Ascending aorta (tissue), 2 donors: Measurements from ENCODE around the gene LCOR. TPM values are rescaled to one million over a fixed set of nuclear protein-coding genes. Genes with fewer than 3 reads are reported as not detected.

ENCODE experiments used
- DNase-seq, 2 donors: peaks; one replicate each; pipeline ENCODE4 v3.0.0-alpha.2; 2019; ENCODE audit warnings: low spot score in 2 of 2
- H3K27ac ChIP-seq, 2 donors: fragments of 200-600 bp; sonication (generic); one replicate each; pipeline ENCODE4 v1.5.1; 2016 to 2017; ENCODE audit warnings: mild to moderate bottlenecking in 1 of 2
- H3K27me3 ChIP-seq: fragments of 200-600 bp; sonication (generic); one replicate; pipeline ENCODE4 v1.5.1; 2017
- H3K36me3 ChIP-seq, 2 donors: fragments of 200-600 bp; sonication (generic); one replicate each; pipeline ENCODE4 v1.5.1; 2016
- H3K4me1 ChIP-seq, 2 donors: fragments of 200-600 bp; sonication (generic); one replicate each; pipeline ENCODE4 v1.5.1; 2016 to 2017; ENCODE audit warnings: mild to moderate bottlenecking in 1 of 2
- H3K4me3 ChIP-seq, 2 donors: fragments of 200-600 bp; sonication (generic); one replicate each; pipeline ENCODE4 v1.5.1; 2016 to 2017; ENCODE audit warnings: mild to moderate bottlenecking in 1 of 2
- H3K9me3 ChIP-seq, 2 donors: fragments of 200-600 bp; sonication (generic); one replicate each; pipeline ENCODE4 v1.5.1; 2016
- intact Hi-C: fragments of 100-400 bp; cut with DNase I; formaldehyde crosslinking; loops from one replicate; pipeline ENCODE4 v1.15.1; 2023
- total RNA-seq: library from RNA; depleted of rRNA; stranded (reverse); fragments of >200 nt; gene quantifications from one replicate; pipeline ENCODE4 v1.1.0, GENCODE V29; 2016
- TF ChIP-seq, protein P1 (sequence below), 3 experiments: fragments of 200-600 bp in 2 of 3; fragments of 450-650 bp in 1 of 3; sonication (generic) in 2 of 3; IDR thresholded peaks; one replicate each; pipeline ENCODE4 v1.5.1; 2016 to 2019; ENCODE audit warnings: antibody characterized with exemption in 3 of 3, mild to moderate bottlenecking in 1 of 3, moderate library complexity in 1 of 3

The LCOR gene
- total RNA-seq, 1 donor from 2014 or later: 7.5 TPM

DNA sequence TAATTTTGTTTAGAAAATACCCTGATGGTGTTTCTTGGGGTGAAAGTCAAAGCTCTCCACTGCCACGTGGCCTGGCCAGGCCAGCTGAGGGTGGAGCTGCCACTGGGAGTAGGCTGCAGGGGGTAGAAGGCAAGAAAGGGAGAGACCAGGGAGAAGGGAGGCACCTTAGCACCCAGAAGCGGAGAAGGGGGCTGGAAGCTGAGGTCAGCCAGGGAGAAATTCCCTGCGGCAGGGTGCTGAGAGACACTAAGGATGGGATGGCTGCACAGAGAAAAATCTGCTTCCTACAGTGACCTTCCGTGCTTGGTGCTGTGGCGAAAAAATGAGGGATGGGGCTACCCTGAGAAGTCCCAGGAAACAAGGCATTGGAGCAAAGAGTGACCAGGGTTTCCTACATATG, 210.0 kb downstream of the LCOR start:
- Histone ChIP-seq H3K27me3 (no peaks in the 10 kb centered on the region), H3K4me1 (no peaks in the 10 kb centered on the region), H3K36me3 (no peaks in the 10 kb centered on the region), H3K9me3 (no peaks in the 10 kb centered on the region), H3K4me3 (no peak overlapping the region), H3K27ac (no peak overlapping the region)
- intact Hi-C loops: no loop called here
- TF ChIP-seq, protein P1, sequence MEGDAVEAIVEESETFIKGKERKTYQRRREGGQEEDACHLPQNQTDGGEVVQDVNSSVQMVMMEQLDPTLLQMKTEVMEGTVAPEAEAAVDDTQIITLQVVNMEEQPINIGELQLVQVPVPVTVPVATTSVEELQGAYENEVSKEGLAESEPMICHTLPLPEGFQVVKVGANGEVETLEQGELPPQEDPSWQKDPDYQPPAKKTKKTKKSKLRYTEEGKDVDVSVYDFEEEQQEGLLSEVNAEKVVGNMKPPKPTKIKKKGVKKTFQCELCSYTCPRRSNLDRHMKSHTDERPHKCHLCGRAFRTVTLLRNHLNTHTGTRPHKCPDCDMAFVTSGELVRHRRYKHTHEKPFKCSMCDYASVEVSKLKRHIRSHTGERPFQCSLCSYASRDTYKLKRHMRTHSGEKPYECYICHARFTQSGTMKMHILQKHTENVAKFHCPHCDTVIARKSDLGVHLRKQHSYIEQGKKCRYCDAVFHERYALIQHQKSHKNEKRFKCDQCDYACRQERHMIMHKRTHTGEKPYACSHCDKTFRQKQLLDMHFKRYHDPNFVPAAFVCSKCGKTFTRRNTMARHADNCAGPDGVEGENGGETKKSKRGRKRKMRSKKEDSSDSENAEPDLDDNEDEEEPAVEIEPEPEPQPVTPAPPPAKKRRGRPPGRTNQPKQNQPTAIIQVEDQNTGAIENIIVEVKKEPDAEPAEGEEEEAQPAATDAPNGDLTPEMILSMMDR (IDR thresholded peaks at IDR 0.05): no peak
- DNase-seq: no peak

DNA sequence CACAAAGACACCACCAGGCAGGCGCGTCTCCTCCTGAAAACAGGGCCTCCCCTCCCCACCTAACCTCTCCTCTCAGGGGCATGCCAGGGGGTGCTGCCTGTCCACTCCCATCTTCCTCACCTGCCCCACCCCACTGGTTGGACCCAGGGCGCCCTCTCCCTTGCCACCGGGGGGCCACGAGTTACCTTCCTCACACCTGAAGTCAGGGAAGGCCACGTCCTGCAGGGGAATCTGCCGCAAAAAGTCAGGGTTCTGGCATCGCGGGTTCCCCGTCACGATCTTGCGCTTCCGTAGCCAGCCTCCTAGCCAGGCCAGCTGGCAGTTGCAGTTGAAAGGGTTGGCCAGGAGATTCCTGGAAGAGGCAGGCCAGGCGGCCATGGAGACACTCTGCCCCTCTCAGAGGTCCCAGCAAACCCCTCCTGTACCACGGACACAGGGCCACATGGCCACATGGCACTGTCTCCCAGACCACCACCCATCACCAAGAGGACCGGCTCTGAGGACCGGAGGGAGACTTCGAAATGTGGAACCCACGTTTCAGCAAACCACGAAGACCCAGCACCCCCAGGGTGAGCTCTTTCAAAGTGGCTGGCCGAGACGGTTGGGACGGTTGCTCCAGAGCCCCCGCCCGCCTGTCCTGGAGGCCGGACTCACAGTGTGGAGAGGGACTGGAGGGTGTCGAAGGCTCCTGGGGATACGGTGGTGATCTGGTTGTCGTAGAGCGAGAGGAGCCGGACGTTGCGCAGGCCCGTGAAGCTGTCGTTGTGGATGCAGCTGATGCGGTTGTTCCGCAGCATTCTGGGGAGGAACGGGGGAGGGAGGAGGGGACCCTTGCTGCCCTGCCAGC, 210.8 kb downstream of the LCOR start:
- TF ChIP-seq, protein P1 (IDR thresholded peaks at IDR 0.05): no peak
- Histone ChIP-seq H3K4me3 (no peak overlapping the region), H3K9me3 (no peaks in the 10 kb centered on the region), H3K27ac (no peak overlapping the region), H3K4me1 (no peaks in the 10 kb centered on the region), H3K36me3 (no peaks in the 10 kb centered on the region), H3K27me3 (no peaks in the 10 kb centered on the region)
- no peak for DNase-seq
- intact Hi-C loops: no loop called here

DNA sequence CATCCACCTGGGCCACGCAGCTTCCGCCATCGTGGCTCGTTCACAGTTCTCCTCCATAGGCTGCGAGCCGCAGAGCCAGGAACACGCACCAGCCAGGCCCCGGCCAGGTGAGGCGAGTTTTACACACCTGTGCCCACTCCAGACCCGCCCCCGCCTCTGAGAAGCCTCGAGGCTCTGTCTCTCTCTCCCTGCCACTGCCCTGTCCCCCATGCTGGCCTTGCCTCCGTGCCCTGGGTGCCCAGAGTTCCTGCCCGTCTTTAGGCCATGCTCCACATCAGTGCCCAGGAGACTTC, 211.4 kb downstream of the LCOR start:
- TF ChIP-seq, protein P1 (IDR thresholded peaks at IDR 0.05): no peak
- intact Hi-C loops: no loop called here
- no peak overlapping the region for H3K4me3 ChIP-seq
- no peak overlapping the region for H3K27ac ChIP-seq
- DNase-seq: no peak
- H3K27me3 ChIP-seq: no peaks in the 10 kb centered on the region
- no peaks in the 10 kb centered on the region for H3K36me3 ChIP-seq
- H3K4me1 ChIP-seq: no peaks in the 10 kb centered on the region
- no peaks in the 10 kb centered on the region for H3K9me3 ChIP-seq

Other genes with a start within 250 kb of the LCOR start
- 30.4 TPM for gene TM9SF3, start 245.3 kb upstream of the LCOR start, total RNA-seq
- 5.9 TPM for gene PIK3AP1, start 111.8 kb upstream of the LCOR start, total RNA-seq